ENCODE results near the gene LYPD6B.

Gene LYPD6B

DNA sequence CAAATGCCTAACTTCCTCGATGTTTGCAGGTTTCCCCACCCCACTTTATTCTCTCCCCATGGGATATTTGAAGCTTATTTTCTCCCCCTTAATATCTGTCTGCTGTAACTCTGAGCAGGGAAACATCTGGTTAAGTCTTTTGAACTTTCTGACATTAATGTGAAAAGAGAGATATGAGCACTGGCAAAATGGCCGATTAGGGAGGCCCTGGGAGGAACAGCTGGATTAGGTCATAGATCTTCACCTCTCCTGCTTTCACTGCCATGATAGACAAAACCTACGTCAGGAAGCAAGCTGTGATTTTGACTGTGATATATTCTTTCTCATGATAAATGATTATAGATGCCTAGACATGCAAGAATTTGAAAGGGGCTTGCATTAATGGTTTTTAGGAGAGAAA is 43.6 kb downstream of the LYPD6B start:
- no peak for DNase-seq

- no peak for DNase-seq
These were observed 44.2 kb downstream of the LYPD6B start for GRCh38 chr2:149082735-149083134.

GRCh38 chr2:149084924-149085795 is 46.7 kb downstream of the LYPD6B start:
- DNase-seq = no peak

DNA sequence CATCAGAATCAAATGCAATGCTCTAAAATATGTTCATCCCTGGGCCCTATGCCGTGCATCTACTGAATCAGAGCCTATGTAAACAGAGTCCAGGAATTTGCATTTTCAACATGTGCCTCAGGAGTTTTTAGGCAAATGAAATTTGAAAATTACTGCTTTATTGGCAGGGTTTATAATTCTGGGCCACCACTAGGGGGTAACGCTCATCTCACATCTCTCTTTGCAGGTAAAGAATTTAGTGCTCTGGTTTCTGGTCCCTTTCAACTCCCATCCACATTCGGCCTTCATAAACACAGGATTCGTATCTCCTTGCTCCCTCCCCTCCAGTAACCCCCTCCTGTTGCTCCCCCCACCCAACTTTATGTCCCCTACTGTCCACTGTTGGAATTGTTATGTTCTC is 49.3 kb downstream of the LYPD6B start:
- no peak for DNase-seq

DNA sequence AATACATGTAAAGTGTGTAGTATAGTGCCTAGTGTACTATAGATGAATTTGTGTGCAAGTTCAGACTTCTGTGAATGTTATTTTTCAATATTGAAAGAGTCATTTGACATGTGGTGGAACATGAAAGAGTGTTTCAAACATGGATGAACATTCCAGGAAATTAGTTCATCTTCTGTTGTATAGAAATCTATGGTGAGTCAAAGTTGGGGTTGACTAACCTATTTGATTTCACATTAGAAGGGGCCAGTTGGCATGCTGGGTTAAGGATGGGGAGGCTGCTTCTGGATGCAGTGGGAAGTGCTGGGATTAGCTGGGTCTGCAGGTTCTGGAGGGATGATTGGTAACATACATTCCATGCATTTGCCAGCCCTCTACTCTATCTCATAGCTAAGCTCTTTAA is 50.6 kb downstream of the LYPD6B start:
- no peak for DNase-seq

GRCh38 chr2:149090706-149091105 is 52.2 kb downstream of the LYPD6B start:
- DNase-seq = no peak

DNA sequence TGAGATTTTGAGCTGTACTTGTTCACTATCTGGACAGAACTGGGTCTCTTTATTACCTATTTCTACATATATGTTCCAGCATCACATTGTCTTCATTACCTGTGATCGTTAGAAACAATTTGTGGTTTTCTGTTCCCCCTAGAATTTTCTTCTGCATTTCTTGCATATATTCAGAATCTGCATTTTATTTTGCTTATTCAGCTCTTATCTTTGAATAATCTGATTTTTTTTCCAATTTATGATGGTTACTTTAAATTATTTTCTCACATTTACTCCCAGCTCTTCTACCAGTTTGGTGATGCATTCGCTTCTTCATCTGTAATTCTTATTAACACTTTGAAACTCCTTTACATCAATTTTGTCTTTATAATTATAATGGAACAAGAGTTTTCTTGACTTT is 55.1 kb downstream of the LYPD6B start:
- DNase-seq = no peak

GRCh38 chr2:149094217-149095015 is 55.9 kb downstream of the LYPD6B start:
- no peak for DNase-seq

DNA sequence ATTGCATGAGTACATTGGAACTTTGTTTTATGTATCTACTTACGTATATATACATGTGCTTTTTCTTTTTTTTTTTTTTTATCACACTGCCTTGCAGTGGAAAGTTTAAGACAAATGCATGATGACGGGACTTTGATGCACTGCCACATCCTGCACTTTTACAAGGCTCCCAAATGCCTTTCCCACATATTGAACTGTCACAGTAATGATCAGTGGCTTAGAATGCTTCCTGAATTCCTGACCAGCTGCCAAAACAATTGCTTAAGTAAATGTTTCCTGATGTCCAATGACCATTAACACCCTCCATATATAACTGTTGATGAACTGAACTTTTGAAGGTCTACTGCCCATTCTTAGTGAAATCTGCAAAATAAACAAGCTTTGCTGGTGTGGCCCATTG is 60.2 kb downstream of the LYPD6B start:
- no peak for DNase-seq

GRCh38 chr2:149099298-149099697 is 60.8 kb downstream of the LYPD6B start:
- DNase-seq = no peak

DNA sequence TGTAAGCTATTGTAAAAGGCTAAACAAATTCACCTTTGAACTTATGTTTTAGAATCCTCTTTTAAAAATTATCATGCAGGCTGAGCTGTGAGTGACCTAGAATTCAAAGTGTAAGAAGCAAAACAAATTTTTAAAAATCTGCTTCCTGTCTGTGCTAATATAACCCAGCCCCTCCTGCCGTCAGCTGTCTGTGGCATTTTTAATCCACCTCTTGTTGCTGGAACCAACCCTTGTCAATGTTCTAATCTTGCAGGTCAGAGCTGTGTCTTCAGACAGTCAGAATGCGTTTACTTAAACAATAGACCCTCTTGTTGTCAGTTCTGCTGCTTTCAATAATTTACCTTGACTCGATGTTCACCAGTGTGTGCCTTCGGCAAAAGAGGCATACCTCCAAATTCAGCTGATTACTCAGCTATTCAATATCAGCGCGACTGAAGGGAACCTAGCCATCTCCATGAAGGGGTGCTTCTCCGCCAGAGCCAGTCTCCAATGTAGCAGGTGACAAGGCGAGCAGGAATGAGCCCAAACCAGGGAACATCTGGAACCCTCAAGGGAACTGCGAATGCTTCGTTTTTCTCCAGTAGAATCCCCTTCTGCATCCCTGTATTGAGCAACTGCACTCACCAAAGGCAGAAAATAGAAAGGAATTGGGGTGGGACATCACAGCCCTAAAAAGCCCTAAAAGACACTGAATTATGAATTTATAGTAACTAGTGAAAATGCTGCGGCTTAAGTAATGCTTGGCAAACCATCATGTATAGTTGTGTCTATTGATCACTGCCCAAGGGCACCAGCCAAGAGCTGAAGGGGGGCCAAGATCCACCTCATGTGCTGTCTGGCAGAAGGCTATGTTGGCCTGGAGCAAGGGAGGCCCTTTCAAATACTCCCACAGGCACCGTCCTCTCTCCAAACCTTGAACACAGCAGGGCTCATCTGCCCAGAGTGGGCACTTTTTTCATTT is 62.5 kb downstream of the LYPD6B start:
- DNase-seq = no peak

- DNase-seq = no peak
These were observed 63.3 kb downstream of the LYPD6B start for GRCh38 chr2:149101818-149102217.

- no peak for DNase-seq
These were observed 64.7 kb downstream of the LYPD6B start for GRCh38 chr2:149103081-149103620.

- DNase-seq = no peak
These were observed 65.7 kb downstream of the LYPD6B start for GRCh38 chr2:149104221-149104620.

DNA sequence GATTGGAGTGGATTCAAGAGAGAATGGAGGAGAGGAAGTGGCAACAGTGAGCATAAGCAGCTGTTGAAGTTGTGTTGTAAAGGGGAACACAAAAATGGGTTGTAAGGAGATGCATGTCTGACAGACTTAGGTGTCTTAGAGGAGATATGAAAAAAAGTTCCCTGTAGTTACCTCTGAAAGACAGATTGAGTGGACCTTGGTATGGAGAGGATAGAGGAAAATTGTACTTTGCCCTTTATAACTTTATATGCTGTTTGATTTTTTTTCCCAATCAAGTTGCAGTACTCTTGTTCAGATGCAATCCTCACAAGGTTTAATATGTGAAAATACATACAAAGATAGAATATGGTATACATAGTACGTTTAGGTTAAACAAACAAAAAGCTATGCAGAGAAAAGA is 73.6 kb downstream of the LYPD6B start:
- DNase-seq = no peak

DNA sequence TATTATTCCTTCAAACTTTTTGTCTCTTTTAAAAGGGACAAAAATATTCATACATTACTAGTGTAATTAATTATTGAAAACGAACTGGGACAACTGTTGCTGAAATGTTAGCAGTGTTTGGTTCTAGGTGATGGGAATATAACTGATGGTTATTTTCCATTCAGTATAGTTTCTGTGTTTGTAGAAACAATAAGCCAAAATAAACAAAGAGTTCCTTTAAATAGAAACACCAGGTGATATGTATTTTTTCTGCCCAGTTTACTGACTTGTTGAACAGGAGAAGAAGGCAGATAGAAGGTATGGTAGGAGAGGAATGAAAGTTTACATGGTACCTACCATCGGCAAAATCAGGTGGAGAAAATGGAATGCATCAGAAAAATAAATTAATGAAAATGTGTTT is 74.2 kb downstream of the LYPD6B start:
- no peak for DNase-seq

- DNase-seq = no peak
These were observed 77.3 kb downstream of the LYPD6B start for GRCh38 chr2:149115781-149116180.

DNA sequence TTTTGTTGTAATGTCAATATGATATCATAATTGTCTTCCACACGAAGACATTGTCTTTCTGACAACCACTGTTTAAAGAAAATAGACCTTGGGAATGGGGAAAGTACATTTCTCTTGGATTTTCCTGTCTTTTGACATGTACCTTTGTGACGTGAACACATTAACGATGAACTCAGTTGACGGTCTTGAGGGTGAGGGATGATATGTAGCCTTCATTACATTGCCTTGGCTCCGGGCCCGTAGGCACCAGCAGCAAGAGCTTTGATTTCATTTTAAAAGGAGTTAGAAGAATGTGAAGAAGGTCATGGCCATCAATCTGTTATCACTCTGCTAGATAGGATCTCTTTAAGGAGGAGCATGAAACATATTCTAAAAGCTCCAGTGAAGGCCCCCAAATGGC is 80.9 kb downstream of the LYPD6B start:
- no peak for DNase-seq

DNA sequence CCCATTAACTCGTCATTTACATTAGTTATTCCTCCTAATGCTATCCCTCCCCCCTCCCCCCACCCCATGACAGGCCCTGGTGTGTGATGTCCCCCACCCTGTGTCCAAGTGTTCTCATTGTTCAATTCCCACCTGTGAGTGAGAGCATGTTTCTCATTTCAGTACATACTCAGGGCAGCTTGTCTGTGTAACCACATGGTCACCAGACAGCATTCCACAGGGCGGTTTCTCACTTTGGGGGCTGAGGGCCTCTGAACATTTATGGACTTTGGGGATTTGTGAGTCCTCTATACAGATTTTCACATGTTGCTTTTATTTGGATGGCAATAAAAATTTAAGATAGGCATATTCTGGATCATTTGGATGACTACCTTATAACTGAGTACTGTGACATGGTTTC is 84.0 kb downstream of the LYPD6B start:
- no peak for DNase-seq

GRCh38 chr2:149125031-149125725 is 86.7 kb downstream of the LYPD6B start:
- DNase-seq = no peak

- no peak for DNase-seq
These were observed 90.9 kb downstream of the LYPD6B start for GRCh38 chr2:149129433-149129832.

- no peak for DNase-seq
These were observed 93.8 kb downstream of the LYPD6B start for GRCh38 chr2:149132339-149132738.
